ENCODE results near the gene RAPGEF2.

The RAPGEF2 gene

GRCh38 chr4:159269116-159269515 is 166.2 kb downstream of the RAPGEF2 start:
- DNase-seq (ENCODE audit: insufficient read length, low spot score) = no peak
- no peak for FAIRE-seq

- DNase-seq (ENCODE audit: insufficient read length, low spot score) = no peak
- FAIRE-seq = no peak
Measured at GRCh38 chr4:159269956-159270355, 167.1 kb downstream of the RAPGEF2 start.

GRCh38 chr4:159271856-159272255 is 169.0 kb downstream of the RAPGEF2 start:
- FAIRE-seq (peak; percentile 62), DNase-seq (ENCODE audit: insufficient read length, low spot score) (no peak)

GRCh38 chr4:159272273-159273140 is 169.6 kb downstream of the RAPGEF2 start:
- no peak for DNase-seq (ENCODE audit: insufficient read length, low spot score)
- FAIRE-seq = peak; percentile 23

GRCh38 chr4:159273141-159273438 is 170.2 kb downstream of the RAPGEF2 start:
- DNase-seq (ENCODE audit: insufficient read length, low spot score) (no peak), FAIRE-seq (no peak)

GRCh38 chr4:159273841-159274240 is 171.0 kb downstream of the RAPGEF2 start:
- DNase-seq (ENCODE audit: insufficient read length, low spot score) = no peak
- FAIRE-seq = no peak

GRCh38 chr4:159278399-159278798 is 175.5 kb downstream of the RAPGEF2 start:
- no peak for FAIRE-seq
- DNase-seq (ENCODE audit: insufficient read length, low spot score) = no peak

GRCh38 chr4:159279084-159279483 is 176.2 kb downstream of the RAPGEF2 start:
- no peak for FAIRE-seq

GRCh38 chr4:159280442-159281172 is 177.7 kb downstream of the RAPGEF2 start:
- DNase-seq (ENCODE audit: insufficient read length, low spot score) (no peak), FAIRE-seq (no peak)

More at GRCh38 chr4:159279084-159279483, 176.2 kb downstream of the RAPGEF2 start:
- no peak for DNase-seq (ENCODE audit: insufficient read length, low spot score)

GRCh38 chr4:159281771-159282170 is 178.9 kb downstream of the RAPGEF2 start:
- no peak for DNase-seq (ENCODE audit: insufficient read length, low spot score)
- FAIRE-seq = peak; percentile 64

- DNase-seq (ENCODE audit: insufficient read length, low spot score) (no peak), FAIRE-seq (no peak)
Measured at GRCh38 chr4:159282329-159282728, 179.4 kb downstream of the RAPGEF2 start.

- FAIRE-seq (no peak), DNase-seq (ENCODE audit: insufficient read length, low spot score) (no peak)
Measured at GRCh38 chr4:159282944-159283343, 180.1 kb downstream of the RAPGEF2 start.

GRCh38 chr4:159283696-159284095 is 180.8 kb downstream of the RAPGEF2 start:
- DNase-seq (ENCODE audit: insufficient read length, low spot score) (peak; percentile 57), FAIRE-seq (no peak)

GRCh38 chr4:159284113-159284512 is 181.2 kb downstream of the RAPGEF2 start:
- no peak for DNase-seq (ENCODE audit: insufficient read length, low spot score)
- no peak for FAIRE-seq

- FAIRE-seq (no peak), DNase-seq (ENCODE audit: insufficient read length, low spot score) (no peak)
Measured at GRCh38 chr4:159284733-159285132, 181.9 kb downstream of the RAPGEF2 start.

- no peak for DNase-seq (ENCODE audit: insufficient read length, low spot score)
- no peak for FAIRE-seq
Measured at GRCh38 chr4:159287767-159288166, 184.9 kb downstream of the RAPGEF2 start.

GRCh38 chr4:159289682-159290081 is 186.8 kb downstream of the RAPGEF2 start:
- DNase-seq (ENCODE audit: insufficient read length, low spot score) (no peak), FAIRE-seq (no peak)

GRCh38 chr4:159290321-159291030 is 187.6 kb downstream of the RAPGEF2 start:
- no peak for FAIRE-seq

GRCh38 chr4:159291176-159291575 is 188.3 kb downstream of the RAPGEF2 start:
- DNase-seq (ENCODE audit: insufficient read length, low spot score) (no peak), FAIRE-seq (no peak)

More at GRCh38 chr4:159290321-159291030, 187.6 kb downstream of the RAPGEF2 start:
- no peak for DNase-seq (ENCODE audit: insufficient read length, low spot score)

GRCh38 chr4:159292137-159292896 is 189.4 kb downstream of the RAPGEF2 start:
- no peak for FAIRE-seq
- DNase-seq (ENCODE audit: insufficient read length, low spot score) = no peak
